ENCODE measurements around the gene EPHA3.

DNA sequence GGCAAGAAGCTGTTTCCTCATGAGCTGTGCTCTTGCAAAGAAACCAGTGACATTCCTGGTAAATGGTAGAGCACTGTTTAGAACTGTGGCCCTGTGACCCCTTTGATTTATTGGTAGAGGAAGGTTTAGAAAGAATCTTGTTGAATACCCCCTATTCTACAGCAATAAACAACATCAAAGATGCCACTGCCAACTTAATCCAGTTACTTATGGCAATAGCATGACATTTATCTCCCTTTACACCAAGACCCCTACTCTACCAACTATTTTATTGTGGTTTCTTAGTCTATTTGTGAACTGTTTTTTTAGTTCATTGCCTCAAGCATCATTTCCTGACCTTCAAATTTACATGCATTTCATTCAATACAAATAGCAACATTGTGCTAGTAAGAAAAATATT lies 288.6 kb downstream of the EPHA3 start:
- TF ChIP-seq, protein P1, sequence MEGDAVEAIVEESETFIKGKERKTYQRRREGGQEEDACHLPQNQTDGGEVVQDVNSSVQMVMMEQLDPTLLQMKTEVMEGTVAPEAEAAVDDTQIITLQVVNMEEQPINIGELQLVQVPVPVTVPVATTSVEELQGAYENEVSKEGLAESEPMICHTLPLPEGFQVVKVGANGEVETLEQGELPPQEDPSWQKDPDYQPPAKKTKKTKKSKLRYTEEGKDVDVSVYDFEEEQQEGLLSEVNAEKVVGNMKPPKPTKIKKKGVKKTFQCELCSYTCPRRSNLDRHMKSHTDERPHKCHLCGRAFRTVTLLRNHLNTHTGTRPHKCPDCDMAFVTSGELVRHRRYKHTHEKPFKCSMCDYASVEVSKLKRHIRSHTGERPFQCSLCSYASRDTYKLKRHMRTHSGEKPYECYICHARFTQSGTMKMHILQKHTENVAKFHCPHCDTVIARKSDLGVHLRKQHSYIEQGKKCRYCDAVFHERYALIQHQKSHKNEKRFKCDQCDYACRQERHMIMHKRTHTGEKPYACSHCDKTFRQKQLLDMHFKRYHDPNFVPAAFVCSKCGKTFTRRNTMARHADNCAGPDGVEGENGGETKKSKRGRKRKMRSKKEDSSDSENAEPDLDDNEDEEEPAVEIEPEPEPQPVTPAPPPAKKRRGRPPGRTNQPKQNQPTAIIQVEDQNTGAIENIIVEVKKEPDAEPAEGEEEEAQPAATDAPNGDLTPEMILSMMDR (IDR thresholded peaks at IDR 0.05) = no peak
- TF ChIP-seq POLR2A (IDR thresholded peaks at IDR 0.05) = no peak
